Measurements from ENCODE around the gene TLN1.

The TLN1 gene

GRCh38 chr9:35723908-35724307, 8.1 kb downstream of the TLN1 start:
- Histone ChIP-seq H3K4me1 (ENCODE audit: insufficient read depth, poor library complexity, severe bottlenecking) (peaks cover 19% of the 10 kb centered on the region), H3K36me3 (ENCODE audit: low read depth) (peaks cover 90% of the 10 kb centered on the region), H3K4me3 (ENCODE audit: severe bottlenecking) (no peak overlapping the region), H3K27ac (ENCODE audit: poor library complexity, severe bottlenecking) (no peak overlapping the region), H3K27me3 (ENCODE audit: insufficient read depth, poor library complexity, severe bottlenecking) (no peaks in the 10 kb centered on the region), H3K9me3 (ENCODE audit: severe bottlenecking) (no peaks in the 10 kb centered on the region)
- no peak for TF ChIP-seq CTCF (IDR thresholded peaks at IDR 0.05; ENCODE audit: poor library complexity, severe bottlenecking)
- ATAC-seq (ENCODE audit: low read depth), result no peak
- no peak for DNase-seq (ENCODE audit: low spot score)

- ATAC-seq (ENCODE audit: low read depth) (no peak), DNase-seq (ENCODE audit: low spot score) (no peak)
- Histone ChIP-seq H3K4me1 (ENCODE audit: insufficient read depth, poor library complexity, severe bottlenecking) (peaks cover 15% of the 10 kb centered on the region), H3K27ac (ENCODE audit: poor library complexity, severe bottlenecking) (no peak overlapping the region), H3K4me3 (ENCODE audit: severe bottlenecking) (no peak overlapping the region), H3K36me3 (ENCODE audit: low read depth) (peaks cover 91% of the 10 kb centered on the region), H3K27me3 (ENCODE audit: insufficient read depth, poor library complexity, severe bottlenecking) (no peaks in the 10 kb centered on the region), H3K9me3 (ENCODE audit: severe bottlenecking) (no peaks in the 10 kb centered on the region)
- TF ChIP-seq CTCF (IDR thresholded peaks at IDR 0.05; ENCODE audit: poor library complexity, severe bottlenecking), result no peak
These were observed 8.6 kb downstream of the TLN1 start for GRCh38 chr9:35723426-35723825.

GRCh38 chr9:35719546-35719945, 12.4 kb downstream of the TLN1 start:
- no peaks in the 10 kb centered on the region for H3K9me3 ChIP-seq (ENCODE audit: severe bottlenecking)
- DNase-seq (ENCODE audit: low spot score) (no peak), ATAC-seq (ENCODE audit: low read depth) (no peak)
- peaks cover 96% of the 10 kb centered on the region for H3K36me3 ChIP-seq (ENCODE audit: low read depth)
- no peak for TF ChIP-seq CTCF (IDR thresholded peaks at IDR 0.05; ENCODE audit: poor library complexity, severe bottlenecking)
- H3K4me3 ChIP-seq (ENCODE audit: severe bottlenecking), result no peak overlapping the region
- H3K27ac ChIP-seq (ENCODE audit: poor library complexity, severe bottlenecking), result no peak overlapping the region
- H3K27me3 ChIP-seq (ENCODE audit: insufficient read depth, poor library complexity, severe bottlenecking), result no peaks in the 10 kb centered on the region
- H3K4me1 ChIP-seq (ENCODE audit: insufficient read depth, poor library complexity, severe bottlenecking), result no peaks in the 10 kb centered on the region

GRCh38 chr9:35718721-35719511, 13.1 kb downstream of the TLN1 start:
- Histone ChIP-seq H3K27me3 (ENCODE audit: insufficient read depth, poor library complexity, severe bottlenecking) (no peaks in the 10 kb centered on the region), H3K4me3 (ENCODE audit: severe bottlenecking) (no peak overlapping the region), H3K9me3 (ENCODE audit: severe bottlenecking) (no peaks in the 10 kb centered on the region), H3K27ac (ENCODE audit: poor library complexity, severe bottlenecking) (no peak overlapping the region), H3K36me3 (ENCODE audit: low read depth) (peaks cover 94% of the 10 kb centered on the region), H3K4me1 (ENCODE audit: insufficient read depth, poor library complexity, severe bottlenecking) (no peaks in the 10 kb centered on the region)
- TF ChIP-seq CTCF (IDR thresholded peaks at IDR 0.05; ENCODE audit: poor library complexity, severe bottlenecking), result no peak
- ATAC-seq (ENCODE audit: low read depth) (peak; percentile 24; the same call in 1 of the 3 replicates), DNase-seq (ENCODE audit: low spot score) (no peak)

All from RWPE2 (cell line).